ENCODE data around the gene SERPINA4. TPM values are rescaled to one million over a fixed set of nuclear protein-coding genes. Genes with fewer than 3 reads are reported as not detected.

The SERPINA4 gene
- total RNA-seq, 2 donors from 2014 or later, result not detected

- H3K27ac Mint-ChIP-seq, result no peak overlapping the region
- Histone ChIP-seq H3K4me1 (ENCODE audit: control insufficient read depth, insufficient read depth, low read length) (peaks cover 3% of the 10 kb centered on the region), H3K9ac (ENCODE audit: extremely low read depth, low read length, poor library complexity, severe bottlenecking) (no peak overlapping the region), H3K36me3 (ENCODE audit: control insufficient read depth, insufficient read depth, low read length) (no peaks in the 10 kb centered on the region), H3K27ac (ENCODE audit: low read depth, low read length) (no peak overlapping the region), H3K27me3 (ENCODE audit: control insufficient read depth, insufficient read depth, low read length, poor library complexity, severe bottlenecking) (no peaks in the 10 kb centered on the region), H3K4me3 (ENCODE audit: low read length) (no peak overlapping the region), H3K9me3 (ENCODE audit: control insufficient read depth, low read length) (no peaks in the 10 kb centered on the region)
- no peaks in the 10 kb centered on the region for H3K27me3 Mint-ChIP-seq (ENCODE audit: insufficient read depth)
- TF ChIP-seq CTCF (conservative IDR thresholded peaks at IDR 0.05), result no peak
- DNase-seq, result no peak
- no peak overlapping the region for H3K4me3 Mint-ChIP-seq
- H3K4me1 Mint-ChIP-seq, result peaks cover 7% of the 10 kb centered on the region
- no peaks in the 10 kb centered on the region for H3K9me3 Mint-ChIP-seq
- H3K36me3 Mint-ChIP-seq (ENCODE audit: low read depth), result no peaks in the 10 kb centered on the region
- 92 to 100% methylated on average over 4 to 6 of the region's 6 CpGs for WGBS, 2 experiments (ENCODE audit: insufficient coverage in 1 of 2, insufficient read length in 1 of 2)
These were observed 45.4 kb upstream of the SERPINA4 start for GRCh38 chr14:94515856-94516255.

- H3K4me3 Mint-ChIP-seq, result no peak overlapping the region
- peak; percentile 49 for DNase-seq
- Histone ChIP-seq H3K4me1 (ENCODE audit: control insufficient read depth, insufficient read depth, low read length) (peaks cover 3% of the 10 kb centered on the region), H3K27ac (ENCODE audit: low read depth, low read length) (no peak overlapping the region), H3K9ac (ENCODE audit: extremely low read depth, low read length, poor library complexity, severe bottlenecking) (no peak overlapping the region), H3K9me3 (ENCODE audit: control insufficient read depth, low read length) (no peaks in the 10 kb centered on the region), H3K4me3 (ENCODE audit: low read length) (no peak overlapping the region), H3K27me3 (ENCODE audit: control insufficient read depth, insufficient read depth, low read length, poor library complexity, severe bottlenecking) (no peaks in the 10 kb centered on the region), H3K36me3 (ENCODE audit: control insufficient read depth, insufficient read depth, low read length) (no peaks in the 10 kb centered on the region)
- H3K4me1 Mint-ChIP-seq, result peaks cover 7% of the 10 kb centered on the region
- H3K27me3 Mint-ChIP-seq (ENCODE audit: insufficient read depth), result no peaks in the 10 kb centered on the region
- no peak overlapping the region for H3K27ac Mint-ChIP-seq
- TF ChIP-seq CTCF (conservative IDR thresholded peaks at IDR 0.05), result no peak
- no peaks in the 10 kb centered on the region for H3K36me3 Mint-ChIP-seq (ENCODE audit: low read depth)
- 65 to 72% methylated on average over 7 to 10 of the region's 10 CpGs for whole genome bisulfite sequencing, 2 experiments (ENCODE audit: insufficient coverage in 1 of 2, insufficient read length in 1 of 2)
- H3K9me3 Mint-ChIP-seq, result no peaks in the 10 kb centered on the region
These were observed 44.0 kb upstream of the SERPINA4 start for GRCh38 chr14:94517248-94517640.

- Histone ChIP-seq H3K4me3 (ENCODE audit: low read length) (no peak overlapping the region), H3K9me3 (ENCODE audit: control insufficient read depth, low read length) (no peaks in the 10 kb centered on the region), H3K4me1 (ENCODE audit: control insufficient read depth, insufficient read depth, low read length) (peaks cover 3% of the 10 kb centered on the region), H3K27me3 (ENCODE audit: control insufficient read depth, insufficient read depth, low read length, poor library complexity, severe bottlenecking) (no peaks in the 10 kb centered on the region), H3K9ac (ENCODE audit: extremely low read depth, low read length, poor library complexity, severe bottlenecking) (no peak overlapping the region), H3K27ac (ENCODE audit: low read depth, low read length) (no peak overlapping the region), H3K36me3 (ENCODE audit: control insufficient read depth, insufficient read depth, low read length) (no peaks in the 10 kb centered on the region)
- WGBS, 2 experiments (ENCODE audit: insufficient coverage in 1 of 2, insufficient read length in 1 of 2), result 72 to 75% methylated on average over 5 to 7 of the region's 7 CpGs
- Mint-ChIP-seq H3K4me3 (no peak overlapping the region), H3K9me3 (no peaks in the 10 kb centered on the region), H3K4me1 (peaks cover 7% of the 10 kb centered on the region), H3K36me3 (ENCODE audit: low read depth) (no peaks in the 10 kb centered on the region), H3K27ac (no peak overlapping the region), H3K27me3 (ENCODE audit: insufficient read depth) (no peaks in the 10 kb centered on the region)
- DNase-seq, result peak; percentile 71
- TF ChIP-seq CTCF (conservative IDR thresholded peaks at IDR 0.05), result no peak
These were observed 43.5 kb upstream of the SERPINA4 start for GRCh38 chr14:94517641-94518257.

Measured in endodermal cell (in vitro differentiated cells).